AG04450 (cell line): ENCODE results near the gene FOXI1. TPM values are rescaled to one million over a fixed set of nuclear protein-coding genes. Genes with fewer than 3 reads are reported as not detected.
"Not testable (repeated sequence)": the region's sequence is repeated elsewhere in the genome, so short reads cannot be mapped to it uniquely, and the experiment has no call there.

Experiments used
- CTCF ChIA-PET: fragments of 300-600, 350-600 bp; formaldehyde crosslinking; extraction: SDS; loops from one replicate; lab custom pipeline; 2022; ENCODE audit warnings: antibody characterized with exemption, inconsistent platforms; lab: Charles Lee
- POLR2A ChIA-PET: fragments of 350-600 bp; formaldehyde crosslinking; extraction: SDS; loops from one replicate; lab custom pipeline; 2021; ENCODE audit warnings: antibody characterized with exemption, inconsistent platforms; lab: Yijun Ruan, JAX
- DNase-seq: peaks from one replicate; pipeline ENCODE4 v3.0.0-alpha.2; 2011; ENCODE audit warnings: low read depth, low spot score
- H3K27ac ChIP-seq: one replicate; pipeline ENCODE4 v1.5.1; 2012; ENCODE audit warnings: low read depth, low read length, control low read depth
- H3K27me3 ChIP-seq: one replicate; pipeline ENCODE4 v1.6.0; 2012; ENCODE audit warnings: low read length; ENCODE audit not compliant: control insufficient read depth, insufficient read depth
- H3K4me3 ChIP-seq: 2 replicates; pipeline ENCODE4 v1.5.1; 2011; ENCODE audit warnings: mild to moderate bottlenecking, low read depth, low read length, control low read depth
- H3K9me3 ChIP-seq: 2 replicates; pipeline ENCODE4 v1.5.1; 2012; ENCODE audit warnings: low read length; ENCODE audit not compliant: control insufficient read depth, insufficient read depth
- CTCF ChIP-seq: IDR thresholded peaks from 2 replicates; pipeline ENCODE4 v1.5.1; 2011; ENCODE audit warnings: low read depth, low read length, control low read depth, inconsistent platforms
- polyA plus RNA-seq: library from polyadenylated mRNA; depleted of rRNA; stranded (reverse); fragments of >200 nt; gene quantifications from 2 replicates; pipeline ENCODE4 v1.2.3, GENCODE V29; 2011

The FOXI1 gene
- polyA plus RNA-seq, 1 experiment, result not detected

- ChIA-PET CTCF (interaction anchor here (1.4 kb wide), 1 partner anchor 18 kb away, joined by 3 read pairs; no protein-coding TSS in a partner anchor), POLR2A (no interaction called here)
- Histone ChIP-seq H3K27me3 (no peaks in the 10 kb centered on the region), H3K27ac (no peak overlapping the region), H3K4me3 (no peak overlapping the region), H3K9me3 (no peaks in the 10 kb centered on the region)
- no peak for DNase-seq
- TF ChIP-seq CTCF, result no peak
Measured at GRCh38 chr5:170082701-170083100, 23.0 kb upstream of the FOXI1 start.

GRCh38 chr5:170087168-170087817, 18.4 kb upstream of the FOXI1 start:
- DNase-seq, result no peak
- ChIA-PET CTCF (no interaction called here), POLR2A (no interaction called here)

GRCh38 chr5:170092455-170093101, 13.1 kb upstream of the FOXI1 start:
- Histone ChIP-seq H3K27me3 (no peaks in the 10 kb centered on the region), H3K9me3 (no peaks in the 10 kb centered on the region), H3K27ac (no peak overlapping the region), H3K4me3 (no peak overlapping the region)
- ChIA-PET POLR2A (no interaction called here), CTCF (interaction anchor here (2.3 kb wide), 1 partner anchor 22 kb away, joined by 9 read pairs; no protein-coding TSS in a partner anchor)
- TF ChIP-seq CTCF, result no peak
- no peak for DNase-seq

More at GRCh38 chr5:170087168-170087817, 18.4 kb upstream of the FOXI1 start:
- H3K27me3 ChIP-seq, result no peaks in the 10 kb centered on the region
- H3K4me3 ChIP-seq, result no peak overlapping the region
- no peaks in the 10 kb centered on the region for H3K9me3 ChIP-seq
- no peak for TF ChIP-seq CTCF
- H3K27ac ChIP-seq, result no peak overlapping the region

GRCh38 chr5:170094329-170094728, 11.4 kb upstream of the FOXI1 start:
- H3K27ac ChIP-seq, H3K27me3 ChIP-seq, DNase-seq, H3K9me3 ChIP-seq, H3K4me3 ChIP-seq: not testable (repeated sequence)
- CTCF ChIA-PET, result interaction anchor here (2.3 kb wide), 1 partner anchor 23 kb away, joined by 9 read pairs; no protein-coding TSS in a partner anchor
- POLR2A ChIA-PET, result interaction anchor here (0.6 kb wide), 1 partner anchor 90 kb away, joined by 3 read pairs; no protein-coding TSS in a partner anchor

GRCh38 chr5:170095646-170096045, 10.1 kb upstream of the FOXI1 start:
- no peak for TF ChIP-seq CTCF
- Histone ChIP-seq H3K27ac (no peak overlapping the region), H3K27me3 (no peaks in the 10 kb centered on the region), H3K9me3 (no peaks in the 10 kb centered on the region), H3K4me3 (no peak overlapping the region)
- CTCF ChIA-PET, result interaction anchor here (1.1 kb wide), 1 partner anchor 25 kb away, joined by 6 read pairs; no protein-coding TSS in a partner anchor
- no peak for DNase-seq
- POLR2A ChIA-PET, result no interaction called here
